Right hindlimb (tissue), 1 donor: ENCODE results near the gene SYNPO2L.
"Not testable (repeated sequence)": the region's sequence is repeated elsewhere in the genome, so short reads cannot be mapped to it uniquely, and the experiment has no call there.

Experiments used
- DNase-seq: peaks from one replicate; pipeline ENCODE4 v3.0.0-alpha.2; 2018

Gene SYNPO2L

GRCh38 chr10:73648975-73649829 lies 6.6 kb downstream of the SYNPO2L start:
- DNase-seq: no peak

- no peak for DNase-seq
Observed at GRCh38 chr10:73647875-73648651, 7.8 kb downstream of the SYNPO2L start.

- DNase-seq: peak; percentile 83
Observed at GRCh38 chr10:73647211-73647874, 8.5 kb downstream of the SYNPO2L start.

GRCh38 chr10:73646598-73647041 lies 9.2 kb downstream of the SYNPO2L start:
- no peak for DNase-seq

- no peak for DNase-seq
Observed at GRCh38 chr10:73645251-73645650, 10.6 kb downstream of the SYNPO2L start.

- no peak for DNase-seq
Observed at GRCh38 chr10:73644767-73645166, 11.1 kb downstream of the SYNPO2L start.

GRCh38 chr10:73644015-73644743 lies 11.7 kb downstream of the SYNPO2L start:
- DNase-seq: peak; percentile 76

GRCh38 chr10:73643362-73643761 lies 12.5 kb downstream of the SYNPO2L start:
- no peak for DNase-seq

- no peak for DNase-seq
Observed at GRCh38 chr10:73641328-73642060, 14.3 kb downstream of the SYNPO2L start, which contains the start of gene MYOZ1. Gene MYOZ1 (minus strand): TSS chr10:73641474. CDS start chr10:73640017, 1,457 bp downstream.

GRCh38 chr10:73639286-73639685 lies 16.5 kb downstream of the SYNPO2L start:
- no peak for DNase-seq

- DNase-seq: no peak
Observed at GRCh38 chr10:73635781-73636180, 20.0 kb downstream of the SYNPO2L start.

GRCh38 chr10:73634421-73634820 lies 21.4 kb downstream of the SYNPO2L start:
- peak; percentile 67 for DNase-seq

- DNase-seq: no peak
Observed at GRCh38 chr10:73629165-73629564, 26.7 kb downstream of the SYNPO2L start.

GRCh38 chr10:73628405-73628804 lies 27.4 kb downstream of the SYNPO2L start:
- DNase-seq: no peak

- no peak for DNase-seq
Observed at GRCh38 chr10:73627300-73627699, 28.5 kb downstream of the SYNPO2L start.

- peak; percentile 96 for DNase-seq
Observed at GRCh38 chr10:73625884-73626752, 29.7 kb downstream of the SYNPO2L start.

GRCh38 chr10:73625004-73625883 lies 30.6 kb downstream of the SYNPO2L start:
- DNase-seq: no peak

GRCh38 chr10:73623056-73623455 lies 32.8 kb downstream of the SYNPO2L start:
- DNase-seq: no peak

GRCh38 chr10:73620974-73621373 lies 34.9 kb downstream of the SYNPO2L start:
- not testable (repeated sequence) for DNase-seq

GRCh38 chr10:73617143-73617542 lies 38.7 kb downstream of the SYNPO2L start:
- DNase-seq: not testable (repeated sequence)
